NT2/D1 (cell line): ENCODE results near the gene DLG4.
"Not testable (repeated sequence)": the region's sequence is repeated elsewhere in the genome, so short reads cannot be mapped to it uniquely, and the experiment has no call there.

Experiments
- YY1 ChIP-seq: IDR thresholded peaks from 2 replicates; pipeline ENCODE4 v1.6.1; 2011; ENCODE audit not compliant: insufficient read length, insufficient read depth
- ZNF274 ChIP-seq: IDR thresholded peaks from 2 replicates; pipeline ENCODE4 v1.6.1; 2011; ENCODE audit warnings: mild to moderate bottlenecking, low read depth, low read length

- not testable (repeated sequence) for TF ChIP-seq ZNF274, YY1
Measured at GRCh38 chr17:7172522-7173191, 47.0 kb downstream of the DLG4 start.
